ENCODE results near the gene OR2T3.
"Not testable (repeated sequence)": the region's sequence is repeated elsewhere in the genome, so short reads cannot be mapped to it uniquely, and the experiment has no call there.

DNA sequence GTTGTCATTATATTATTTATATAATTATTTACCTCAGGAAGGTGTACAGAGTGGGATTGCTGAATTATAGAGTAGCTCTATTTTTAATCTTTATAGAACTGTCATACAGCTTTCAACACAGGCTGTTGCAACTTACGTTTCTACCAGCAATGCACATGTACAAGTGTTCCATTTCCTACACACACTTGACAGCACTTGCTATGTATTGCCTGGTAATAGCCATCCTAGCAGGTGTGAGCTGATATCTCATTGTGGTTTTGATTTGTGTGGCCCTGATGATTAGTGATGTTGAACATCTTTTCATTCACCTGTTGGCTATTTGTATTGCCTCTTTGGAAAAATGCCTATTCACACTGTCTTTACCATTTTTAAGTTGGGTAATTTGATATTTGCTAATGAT lies 2.5 kb downstream of the OR2T3 start:
- TF ChIP-seq CTCF (IDR thresholded peaks at IDR 0.05; ENCODE audit: insufficient read depth, low read length, poor library complexity, severe bottlenecking); EZH2phosphoT487 (conservative IDR thresholded peaks at IDR 0.05; ENCODE audit: low read length): not testable (repeated sequence)

All from SU-DHL-6 (cell line).